CD8-positive, alpha-beta memory T cell (primary cell): Measurements from ENCODE around the gene PIP4K2A. TPM values are rescaled to one million over a fixed set of nuclear protein-coding genes. Genes with fewer than 3 reads are reported as not detected.

Experiments used
- CTCF ChIA-PET: fragments of 350-600 bp; sonication (Branson Sonifier 250); formaldehyde crosslinking; loops from one replicate; lab custom pipeline; 2021; ENCODE audit warnings: antibody characterized with exemption; lab: Charles Lee
- POLR2A ChIA-PET: fragments of 350-600 bp; sonication (Branson Sonifier 250); formaldehyde crosslinking; loops from one replicate; lab custom pipeline; 2021; ENCODE audit warnings: antibody characterized with exemption; lab: Charles Lee
- DNase-seq, 5 donors: peaks; one replicate each; pipeline versions ENCODE4 v3.0.0 to v3.0.0-alpha.2; 2020 to 2022; ENCODE audit warnings: mixed read lengths in 1 of 5
- H3K27ac ChIP-seq: one replicate; pipeline ENCODE4 v1.7.0; 2013; ENCODE audit warnings: low read depth, mild to moderate bottlenecking, low read length, moderate library complexity
- H3K27me3 ChIP-seq: 2 replicates; pipeline ENCODE4 v1.7.0; 2013; ENCODE audit warnings: low read length, mild to moderate bottlenecking; ENCODE audit not compliant: insufficient read depth, poor library complexity, severe bottlenecking
- H3K36me3 ChIP-seq: 2 replicates; pipeline ENCODE4 v1.7.0; 2013; ENCODE audit warnings: mild to moderate bottlenecking, low read length, moderate library complexity; ENCODE audit not compliant: insufficient read depth
- H3K4me1 ChIP-seq: 2 replicates; pipeline ENCODE4 v1.7.0; 2013; ENCODE audit warnings: mild to moderate bottlenecking, low read length, moderate library complexity; ENCODE audit not compliant: insufficient read depth
- H3K4me3 ChIP-seq: 2 replicates; pipeline ENCODE4 v1.7.0; 2013; ENCODE audit warnings: mild to moderate bottlenecking, low read length
- H3K9me3 ChIP-seq: 2 replicates; pipeline ENCODE4 v1.7.0; 2013; ENCODE audit warnings: mild to moderate bottlenecking, low read length
- H3K27ac Mint-ChIP-seq, 8 donors: one replicate each; pipeline ENCODE4 v1.8.0; 2020 to 2021; ENCODE audit warnings: mixed read lengths in 8 of 8, mild to moderate bottlenecking in 6 of 8, inconsistent platforms in 3 of 8, moderate library complexity in 3 of 8
- H3K27me3 Mint-ChIP-seq, 2 donors: one replicate each; pipeline ENCODE4 v1.8.0; 2020 to 2021; ENCODE audit warnings: mixed read lengths in 2 of 2, mild to moderate bottlenecking in 1 of 2, moderate library complexity in 1 of 2
- H3K36me3 Mint-ChIP-seq, 3 donors: one replicate each; pipeline ENCODE4 v1.8.0; 2020 to 2021; ENCODE audit warnings: mixed read lengths in 3 of 3, inconsistent platforms in 1 of 3, mild to moderate bottlenecking in 1 of 3
- H3K4me1 Mint-ChIP-seq, 3 donors: one replicate each; pipeline ENCODE4 v1.8.0; 2020 to 2021; ENCODE audit warnings: mixed read lengths in 3 of 3, inconsistent platforms in 1 of 3, mild to moderate bottlenecking in 1 of 3
- H3K4me3 Mint-ChIP-seq, 7 donors: one replicate each; pipeline ENCODE4 v1.8.0; 2020 to 2021; ENCODE audit warnings: mixed read lengths in 7 of 7, mild to moderate bottlenecking in 6 of 7, moderate library complexity in 4 of 7, inconsistent platforms in 2 of 7
- H3K9me3 Mint-ChIP-seq, 5 donors: one replicate each; pipeline ENCODE4 v1.8.0; 2020 to 2022; ENCODE audit warnings: mixed read lengths in 5 of 5, mild to moderate bottlenecking in 3 of 5, moderate library complexity in 2 of 5, inconsistent platforms in 1 of 5
- polyA plus RNA-seq: library from polyadenylated mRNA; unstranded; fragments of 300-500 nt; fragmentation: Illumina TruSeq; gene quantifications from one replicate; pipeline ENCODE4 v1.2.3, GENCODE V29; 2021
- total RNA-seq, 2 experiments: library from RNA; stranded (reverse); gene quantifications; one replicate each; pipeline ENCODE4 v1.2.3, GENCODE V29; 2021

Gene PIP4K2A
- total and polyA plus RNA-seq, 3 experiments from 2014 or later, result 116 to 130 (median 120) TPM

DNA sequence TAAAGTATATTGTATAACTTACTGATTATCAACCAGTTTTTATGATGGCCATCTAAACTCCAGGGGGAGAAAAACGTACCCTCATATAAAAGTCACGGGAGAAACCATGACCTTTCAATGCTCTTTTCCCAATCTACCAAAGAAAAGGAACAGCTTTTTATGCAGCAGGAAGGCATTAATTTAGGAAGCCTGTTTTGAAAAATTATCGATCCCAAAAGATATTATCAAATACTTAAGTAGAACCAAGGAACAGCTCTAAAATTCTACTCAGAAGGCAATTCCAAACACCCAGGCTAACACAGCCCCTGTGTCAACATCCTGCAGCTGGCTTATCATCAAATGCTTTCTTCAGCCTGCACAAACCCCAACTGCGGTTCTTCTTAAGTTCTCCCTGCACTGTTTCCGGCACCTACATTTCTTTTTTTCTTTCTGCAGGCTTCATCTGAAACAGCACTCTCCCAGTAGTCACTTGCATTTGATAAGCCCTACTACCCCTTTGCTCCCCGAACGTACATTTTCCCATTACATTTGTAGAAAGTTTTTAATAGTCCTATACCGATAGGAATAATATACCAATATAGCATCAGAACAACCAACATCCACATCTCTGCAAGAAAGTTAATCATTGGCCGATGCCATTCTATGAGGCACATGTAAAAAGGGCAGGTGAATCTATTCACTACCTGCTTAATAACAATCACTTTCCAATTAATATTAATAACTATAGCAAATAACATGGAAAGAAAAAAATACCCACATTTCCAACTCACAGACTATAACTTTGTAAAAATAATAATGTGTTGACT is 47.9 kb downstream of the PIP4K2A start:
- H3K36me3 ChIP-seq, result no peaks in the 10 kb centered on the region
- H3K4me1 ChIP-seq, result peaks cover 93% of the 10 kb centered on the region
- Mint-ChIP-seq H3K36me3 (peaks cover 0 to 4% (median 2%) of the 10 kb centered on the region in 3 donors), H3K27me3 (no peaks in the 10 kb centered on the region), H3K27ac (peak overlapping the region; percentile 66 to 99 (median 90)), H3K4me1 (peaks cover 83 to 100% (median 99%) of the 10 kb centered on the region in 3 donors), H3K4me3 (peak overlapping the region; percentile 79 to 91 (median 84)), H3K9me3 (no peaks in the 10 kb centered on the region)
- peak overlapping the region; percentile 49 for H3K4me3 ChIP-seq
- H3K9me3 ChIP-seq, result no peaks in the 10 kb centered on the region
- CTCF ChIA-PET, result interaction anchor here (0.6 to 2.1 kb wide), 11 partner anchors 10 to 50 kb away, joined by 3 to 8 read pairs (median 4); no protein-coding TSS in a partner anchor
- POLR2A ChIA-PET, result interaction anchor here (0.6 to 3.7 kb wide), 7 partner anchors 11 to 55 kb away, joined by 3 to 20 read pairs (median 5); no protein-coding TSS in a partner anchor
- peak overlapping the region; percentile 33 for H3K27ac ChIP-seq
- H3K27me3 ChIP-seq, result no peaks in the 10 kb centered on the region
- DNase-seq, result peak; percentile 49 to 87 (median 81)

DNA sequence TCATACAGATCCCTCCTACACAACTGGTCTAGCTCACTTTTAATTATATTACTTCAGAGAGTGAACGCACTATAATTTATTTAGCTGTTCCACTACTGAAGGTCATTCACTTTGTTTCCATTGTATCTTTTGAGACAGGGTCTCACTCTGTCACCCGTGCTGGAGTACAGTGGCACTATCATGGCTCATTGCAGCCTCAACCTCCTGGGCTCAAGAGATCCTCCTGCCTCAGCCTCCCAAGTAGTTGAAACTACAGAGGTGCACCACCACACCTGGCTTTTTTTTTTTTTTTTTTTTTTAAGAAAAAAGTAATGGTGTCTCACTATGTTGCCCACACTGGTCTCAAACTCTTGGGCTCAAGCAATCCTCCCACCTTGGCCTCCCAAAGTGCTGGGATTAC is 49.0 kb downstream of the PIP4K2A start:
- H3K4me3 ChIP-seq, result no peak overlapping the region

DNA sequence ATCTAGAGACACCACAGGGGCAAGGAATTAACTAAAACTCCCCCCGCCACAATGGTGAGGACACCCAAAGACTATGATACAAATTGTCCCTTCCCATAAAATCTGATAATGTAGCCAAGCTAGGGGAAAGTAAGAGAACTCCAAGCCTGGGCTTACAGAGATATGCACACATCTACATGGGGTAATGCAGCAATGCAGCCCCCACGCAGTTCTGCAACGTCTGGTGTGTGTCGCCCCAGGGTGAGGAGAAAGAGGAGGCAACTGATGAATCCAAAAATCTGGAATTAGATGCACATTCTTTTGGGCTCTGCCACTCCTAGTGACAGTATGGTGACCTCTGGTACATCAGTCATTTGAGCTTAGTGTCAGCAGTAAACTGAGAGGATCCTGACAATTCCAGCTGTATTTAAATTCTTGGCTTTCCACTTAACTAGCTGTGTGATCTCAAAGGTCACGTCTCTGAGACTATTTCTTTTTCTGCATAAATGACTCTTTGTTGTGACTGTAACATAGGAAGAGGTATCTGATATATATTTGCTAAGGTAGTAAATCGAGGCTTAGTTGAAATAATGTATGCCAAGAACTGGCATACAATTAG is 51.5 kb downstream of the PIP4K2A start:
- peaks cover 91% of the 10 kb centered on the region for H3K4me1 ChIP-seq
- no peak overlapping the region for H3K27ac ChIP-seq
- H3K9me3 ChIP-seq, result no peaks in the 10 kb centered on the region
- no peak for DNase-seq
- peak overlapping the region in 5 of 7 donors; percentile 2 to 53 (median 46) for H3K4me3 Mint-ChIP-seq
- CTCF ChIA-PET, result interaction anchor here (0.9 to 1.2 kb wide), 3 partner anchors 14 to 326 kb away, joined by 3 read pairs; no protein-coding TSS in a partner anchor
- no peaks in the 10 kb centered on the region for H3K27me3 ChIP-seq
- H3K9me3 Mint-ChIP-seq, result no peaks in the 10 kb centered on the region
- POLR2A ChIA-PET, result no interaction called here
- H3K36me3 Mint-ChIP-seq, result peaks cover 0 to 7% (median 2%) of the 10 kb centered on the region in 3 donors
- H3K4me1 Mint-ChIP-seq, result peaks cover 81 to 99% (median 99%) of the 10 kb centered on the region in 3 donors
- H3K27ac Mint-ChIP-seq, result peak overlapping the region; percentile 63 to 98 (median 82)
- no peak overlapping the region for H3K4me3 ChIP-seq
- no peaks in the 10 kb centered on the region for H3K36me3 ChIP-seq
- H3K27me3 Mint-ChIP-seq, result no peaks in the 10 kb centered on the region

More for the DNA sequence above, 49.0 kb downstream of the PIP4K2A start:
- no peaks in the 10 kb centered on the region for H3K27me3 ChIP-seq
- H3K9me3 ChIP-seq, result no peaks in the 10 kb centered on the region
- H3K9me3 Mint-ChIP-seq, result no peaks in the 10 kb centered on the region
- POLR2A ChIA-PET, result no interaction called here
- H3K4me1 ChIP-seq, result peaks cover 93% of the 10 kb centered on the region
- CTCF ChIA-PET, result interaction anchor here (1.3 kb wide), 1 partner anchor 10 kb away, joined by 5 read pairs; no protein-coding TSS in a partner anchor
- peaks cover 0 to 7% (median 2%) of the 10 kb centered on the region in 3 donors for H3K36me3 Mint-ChIP-seq
- H3K36me3 ChIP-seq, result no peaks in the 10 kb centered on the region
- no peaks in the 10 kb centered on the region for H3K27me3 Mint-ChIP-seq
- no peak overlapping the region for H3K27ac ChIP-seq
- H3K27ac Mint-ChIP-seq, result peak overlapping the region; percentile 67 to 98 (median 85)
- H3K4me1 Mint-ChIP-seq, result peaks cover 81 to 99% (median 99%) of the 10 kb centered on the region in 3 donors
- no peak for DNase-seq
- peak overlapping the region; percentile 28 to 91 (median 57) for H3K4me3 Mint-ChIP-seq

DNA sequence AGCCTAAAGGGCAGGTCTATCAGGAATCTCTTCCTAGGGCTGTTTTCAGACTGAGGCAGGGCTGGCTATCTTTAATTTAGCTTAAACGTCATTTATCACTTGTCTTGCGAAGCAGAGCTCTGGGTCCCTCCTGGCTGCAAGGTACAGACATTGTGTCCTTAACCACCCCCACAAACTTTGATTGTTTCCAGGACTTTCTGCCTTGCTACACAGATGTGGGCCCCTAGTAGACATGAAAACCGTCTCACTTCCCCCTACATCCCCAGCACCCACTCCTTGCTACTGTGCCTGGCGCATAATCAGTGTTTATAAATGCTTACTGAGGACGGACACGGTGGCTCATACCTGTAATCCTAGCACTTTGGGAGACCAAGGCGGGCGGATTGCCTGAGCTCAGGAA is 54.5 kb downstream of the PIP4K2A start:
- Histone ChIP-seq H3K27ac (no peak overlapping the region), H3K4me1 (peaks cover 95% of the 10 kb centered on the region), H3K4me3 (no peak overlapping the region), H3K36me3 (no peaks in the 10 kb centered on the region), H3K9me3 (no peaks in the 10 kb centered on the region), H3K27me3 (no peaks in the 10 kb centered on the region)
- DNase-seq, result peak in 1 of 5 donors; percentile 33
- peaks cover 90 to 99% (median 99%) of the 10 kb centered on the region in 3 donors for H3K4me1 Mint-ChIP-seq
- H3K27ac Mint-ChIP-seq, result peak overlapping the region; percentile 61 to 98 (median 92)
- CTCF ChIA-PET, result interaction anchor here (1.3 to 2.7 kb wide), 2 partner anchors 27 to 85 kb away, joined by 3 to 7 read pairs; no protein-coding TSS in a partner anchor
- peak overlapping the region in 5 of 7 donors; percentile 45 to 78 (median 58) for H3K4me3 Mint-ChIP-seq
- H3K36me3 Mint-ChIP-seq, result peaks cover 0 to 10% (median 2%) of the 10 kb centered on the region in 3 donors
- no peaks in the 10 kb centered on the region for H3K9me3 Mint-ChIP-seq
- no peaks in the 10 kb centered on the region for H3K27me3 Mint-ChIP-seq
- POLR2A ChIA-PET, result no interaction called here

- Histone ChIP-seq H3K36me3 (no peaks in the 10 kb centered on the region), H3K4me1 (peaks cover 97% of the 10 kb centered on the region), H3K27ac (no peak overlapping the region), H3K4me3 (no peak overlapping the region), H3K27me3 (no peaks in the 10 kb centered on the region), H3K9me3 (no peaks in the 10 kb centered on the region)
- no peak for DNase-seq
- H3K27me3 Mint-ChIP-seq, result no peaks in the 10 kb centered on the region
- H3K4me3 Mint-ChIP-seq, result peak overlapping the region; percentile 60 to 89 (median 82)
- CTCF ChIA-PET, result interaction anchor here (1.3 to 2.7 kb wide), 3 partner anchors 26 to 84 kb away, joined by 3 to 7 read pairs (median 6); no protein-coding TSS in a partner anchor
- no peaks in the 10 kb centered on the region for H3K9me3 Mint-ChIP-seq
- POLR2A ChIA-PET, result interaction anchor here (1.2 to 1.5 kb wide), 2 partner anchors 42 to 43 kb away, joined by 3 to 4 read pairs; no protein-coding TSS in a partner anchor
- H3K4me1 Mint-ChIP-seq, result peaks cover 91 to 100% (median 99%) of the 10 kb centered on the region in 3 donors
- peak overlapping the region; percentile 78 to 99 (median 93) for H3K27ac Mint-ChIP-seq
- H3K36me3 Mint-ChIP-seq, result peaks cover 0 to 13% (median 2%) of the 10 kb centered on the region in 3 donors
Measured at GRCh38 chr10:22658745-22659410, 55.5 kb downstream of the PIP4K2A start.

- Histone ChIP-seq H3K27ac (no peak overlapping the region), H3K4me1 (peaks cover 98% of the 10 kb centered on the region), H3K27me3 (no peaks in the 10 kb centered on the region), H3K4me3 (peak overlapping the region; percentile 12), H3K9me3 (no peaks in the 10 kb centered on the region), H3K36me3 (no peaks in the 10 kb centered on the region)
- no peak for DNase-seq
- Mint-ChIP-seq H3K4me3 (peak overlapping the region; percentile 60 to 90 (median 82)), H3K9me3 (no peaks in the 10 kb centered on the region), H3K36me3 (peaks cover 0 to 20% (median 6%) of the 10 kb centered on the region in 3 donors), H3K27me3 (no peaks in the 10 kb centered on the region), H3K27ac (peak overlapping the region; percentile 78 to 99 (median 93)), H3K4me1 (peaks cover 92 to 100% (median 99%) of the 10 kb centered on the region in 3 donors)
- POLR2A ChIA-PET, result interaction anchor here (0.6 to 2.0 kb wide), 6 partner anchors 10 to 56 kb away, joined by 3 to 10 read pairs (median 4); partner anchors contain the start of gene PIP4K2A
- CTCF ChIA-PET, result interaction anchor here (0.6 to 3.7 kb wide), 8 partner anchors 11 to 327 kb away, joined by 3 to 14 read pairs (median 4); no protein-coding TSS in a partner anchor
Measured at GRCh38 chr10:22657566-22658225, 56.7 kb downstream of the PIP4K2A start.
